SU-DHL-6 (cell line): ENCODE results near the gene CLEC16A.

Experiments used
- CTCF ChIP-seq: fragments of 200-600 bp; sonication (generic); IDR thresholded peaks from one replicate; pipeline ENCODE4 v1.5.1; 2017; ENCODE audit warnings: antibody characterized with exemption, mild to moderate bottlenecking, low read length, moderate library complexity; ENCODE audit not compliant: insufficient read depth, poor library complexity, severe bottlenecking
- EZH2phosphoT487 ChIP-seq: fragments of 200-600 bp; sonication (generic), shearing (Covaris generic); conservative IDR thresholded peaks from 2 replicates; pipeline ENCODE4 v1.6.1; 2018; ENCODE audit warnings: mild to moderate bottlenecking, antibody characterized with exemption, low read length, moderate library complexity, mixed read lengths

- TF ChIP-seq CTCF (no peak), EZH2phosphoT487 (no peak)
These were observed 7.9 kb upstream of the CLEC16A start for GRCh38 chr16:10936272-10936984.
